Muscle layer of colon (tissue), 2 donors: ENCODE data around the gene RPL19.
"Not testable (repeated sequence)": the region's sequence is repeated elsewhere in the genome, so short reads cannot be mapped to it uniquely, and the experiment has no call there.

ENCODE experiments used
- H3K27ac ChIP-seq: one replicate; pipeline ENCODE4 v1.7.0; 2013; ENCODE audit warnings: low read depth, mild to moderate bottlenecking, low read length, moderate library complexity
- H3K27me3 ChIP-seq, 2 donors: one replicate each; pipeline ENCODE4 v1.7.0; 2013; ENCODE audit warnings: low read length in 2 of 2, mild to moderate bottlenecking in 2 of 2; ENCODE audit not compliant: insufficient read depth in 2 of 2, control insufficient read depth in 1 of 2
- H3K36me3 ChIP-seq: one replicate; pipeline ENCODE4 v1.7.0; 2013; ENCODE audit warnings: mild to moderate bottlenecking, low read length; ENCODE audit not compliant: insufficient read depth
- H3K4me1 ChIP-seq: one replicate; pipeline ENCODE4 v1.7.0; 2013; ENCODE audit warnings: mild to moderate bottlenecking, low read length; ENCODE audit not compliant: insufficient read depth
- H3K4me3 ChIP-seq, 2 donors: one replicate each; pipeline ENCODE4 v1.7.0; 2013; ENCODE audit warnings: low read length in 2 of 2, low read depth in 1 of 2, mild to moderate bottlenecking in 1 of 2, moderate library complexity in 1 of 2
- H3K9ac ChIP-seq: one replicate; pipeline ENCODE4 v1.7.0; 2013; ENCODE audit warnings: low read length
- H3K9me3 ChIP-seq: one replicate; pipeline ENCODE4 v1.7.0; 2013; ENCODE audit warnings: mild to moderate bottlenecking, low read length
- donor health status: abdominal sarcoma.
- donor health status: Adenocarcinoma of cecum.

The RPL19 gene

GRCh38 chr17:39165178-39165840, 34.8 kb upstream of the RPL19 start:
- Histone ChIP-seq H3K4me1 (peaks cover 5% of the 10 kb centered on the region), H3K9me3 (no peaks in the 10 kb centered on the region), H3K4me3 (peak overlapping the region; percentile 9 to 94), H3K27ac (peak overlapping the region; percentile 41), H3K27me3 (no peaks in the 10 kb centered on the region), H3K36me3 (no peaks in the 10 kb centered on the region), H3K9ac (peak overlapping the region; percentile 87)

GRCh38 chr17:39165841-39166349, 34.2 kb upstream of the RPL19 start, which contains the start of gene ARL5C:
TSS of gene ARL5C (minus strand) at chr17:39166161. CDS start at chr17:39165760, 401 bp downstream.
- Histone ChIP-seq H3K9ac (peak within 1 kb of the TSS; percentile 87), H3K36me3 (no peaks in the 10 kb centered on the region), H3K27me3 (no peaks in the 10 kb centered on the region), H3K9me3 (no peaks in the 10 kb centered on the region), H3K27ac (peak within 1 kb of the TSS; percentile 41), H3K4me1 (peaks cover 5% of the 10 kb centered on the region), H3K4me3 (peak within 1 kb of the TSS; percentile 9 to 94)

- Histone ChIP-seq H3K27me3 (no peaks in the 10 kb centered on the region), H3K27ac (no peak overlapping the region), H3K36me3 (no peaks in the 10 kb centered on the region), H3K4me3 (no peak overlapping the region), H3K9ac (no peak overlapping the region), H3K9me3 (no peaks in the 10 kb centered on the region), H3K4me1 (peaks cover 5% of the 10 kb centered on the region)
Measured at GRCh38 chr17:39166437-39167335, 33.4 kb upstream of the RPL19 start.

DNA sequence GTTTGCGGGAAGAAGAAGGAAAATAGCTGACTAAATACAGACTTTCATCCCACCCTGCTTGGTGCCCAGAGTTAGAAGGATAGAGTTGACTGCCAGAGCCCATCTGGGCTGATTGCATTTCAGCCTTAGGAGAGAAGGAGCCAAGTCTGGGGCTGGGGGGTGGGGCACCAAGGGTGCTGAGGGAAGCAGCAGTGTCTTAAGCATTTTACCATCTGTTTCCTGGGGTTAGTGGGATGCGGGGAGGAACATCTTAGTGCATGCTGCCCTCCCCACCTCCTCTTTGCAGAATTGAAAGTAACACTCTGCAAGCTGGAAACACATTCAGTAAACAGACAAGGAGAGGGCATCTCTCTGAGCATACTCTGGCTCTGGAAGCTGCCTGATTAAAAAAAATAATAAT, 32.6 kb upstream of the RPL19 start:
- H3K36me3 ChIP-seq = no peaks in the 10 kb centered on the region
- no peaks in the 10 kb centered on the region for H3K27me3 ChIP-seq
- no peak overlapping the region for H3K4me3 ChIP-seq
- peaks cover 5% of the 10 kb centered on the region for H3K4me1 ChIP-seq
- H3K9ac ChIP-seq = no peak overlapping the region
- H3K27ac ChIP-seq = no peak overlapping the region
- no peaks in the 10 kb centered on the region for H3K9me3 ChIP-seq

GRCh38 chr17:39168503-39168902, 31.6 kb upstream of the RPL19 start:
- not testable (repeated sequence) for H3K4me3 ChIP-seq, H3K27ac ChIP-seq, H3K4me1 ChIP-seq, H3K36me3 ChIP-seq, H3K9ac ChIP-seq, H3K9me3 ChIP-seq, H3K27me3 ChIP-seq

- H3K9ac ChIP-seq = no peak overlapping the region
- H3K9me3 ChIP-seq = no peaks in the 10 kb centered on the region
- H3K4me1 ChIP-seq = peaks cover 5% of the 10 kb centered on the region
- H3K36me3 ChIP-seq = no peaks in the 10 kb centered on the region
- no peaks in the 10 kb centered on the region for H3K27me3 ChIP-seq
- H3K4me3 ChIP-seq = no peak overlapping the region
- H3K27ac ChIP-seq = no peak overlapping the region
Measured at GRCh38 chr17:39169101-39169500, 31.0 kb upstream of the RPL19 start.

DNA sequence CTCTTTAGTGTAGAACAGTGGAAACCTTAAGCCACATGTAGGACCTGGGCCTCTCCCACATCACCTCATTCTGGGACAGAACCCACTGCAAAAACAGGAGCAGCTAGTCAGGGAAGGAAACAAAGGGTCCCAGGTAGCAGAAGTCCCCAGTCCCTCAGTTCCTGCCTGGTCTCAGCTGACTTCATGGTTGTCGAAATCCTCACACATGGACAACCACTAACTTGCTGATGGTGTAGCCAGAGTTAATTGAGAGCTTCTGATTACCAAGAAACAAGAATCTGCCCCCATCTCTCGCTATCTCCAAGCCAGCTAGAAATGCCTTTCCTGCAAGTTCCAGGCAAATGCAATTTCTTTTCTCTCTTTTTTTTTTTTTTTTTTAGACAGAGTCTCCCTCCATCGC, 30.6 kb upstream of the RPL19 start:
- Histone ChIP-seq H3K4me1 (peaks cover 5% of the 10 kb centered on the region), H3K27ac (no peak overlapping the region), H3K4me3 (no peak overlapping the region), H3K9me3 (no peaks in the 10 kb centered on the region), H3K36me3 (no peaks in the 10 kb centered on the region), H3K9ac (no peak overlapping the region), H3K27me3 (no peaks in the 10 kb centered on the region)

DNA sequence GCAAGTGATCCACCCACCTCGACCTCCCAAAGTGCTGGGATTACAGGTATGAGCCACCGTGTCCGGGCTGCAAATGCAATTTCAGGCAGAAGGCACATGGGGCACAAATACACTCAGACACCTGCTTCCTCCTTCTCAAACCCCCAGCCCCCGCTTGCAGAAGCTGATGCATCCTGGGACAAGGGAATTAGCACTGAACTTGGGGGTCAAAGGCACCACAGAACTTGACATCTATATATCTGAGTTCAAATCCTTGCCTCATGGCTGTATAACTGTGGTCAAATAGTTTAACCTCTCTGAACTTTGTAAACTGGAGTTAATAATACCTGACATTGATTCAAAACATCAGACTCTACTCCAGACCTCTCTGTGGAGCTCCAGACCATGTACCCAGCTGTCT, 30.0 kb upstream of the RPL19 start:
- Histone ChIP-seq H3K9ac (no peak overlapping the region), H3K9me3 (no peaks in the 10 kb centered on the region), H3K27me3 (no peaks in the 10 kb centered on the region), H3K27ac (no peak overlapping the region), H3K4me3 (no peak overlapping the region), H3K36me3 (no peaks in the 10 kb centered on the region), H3K4me1 (peaks cover 5% of the 10 kb centered on the region)

- no peaks in the 10 kb centered on the region for H3K27me3 ChIP-seq
- no peaks in the 10 kb centered on the region for H3K36me3 ChIP-seq
- H3K27ac ChIP-seq = no peak overlapping the region
- H3K9ac ChIP-seq = no peak overlapping the region
- H3K4me1 ChIP-seq = peaks cover 5% of the 10 kb centered on the region
- no peaks in the 10 kb centered on the region for H3K9me3 ChIP-seq
- H3K4me3 ChIP-seq = no peak overlapping the region
Measured at GRCh38 chr17:39170558-39170957, 29.5 kb upstream of the RPL19 start.

GRCh38 chr17:39171933-39172332, 28.1 kb upstream of the RPL19 start:
- Histone ChIP-seq H3K27ac (no peak overlapping the region), H3K4me3 (no peak overlapping the region), H3K4me1 (peaks cover 3% of the 10 kb centered on the region), H3K9me3 (no peaks in the 10 kb centered on the region), H3K36me3 (peaks cover 4% of the 10 kb centered on the region), H3K9ac (no peak overlapping the region), H3K27me3 (no peaks in the 10 kb centered on the region)

- H3K4me3 ChIP-seq = no peak overlapping the region
- no peak overlapping the region for H3K9ac ChIP-seq
- H3K4me1 ChIP-seq = no peaks in the 10 kb centered on the region
- H3K27ac ChIP-seq = no peak overlapping the region
- H3K27me3 ChIP-seq = no peaks in the 10 kb centered on the region
- peaks cover 4% of the 10 kb centered on the region for H3K36me3 ChIP-seq
- no peaks in the 10 kb centered on the region for H3K9me3 ChIP-seq
Measured at GRCh38 chr17:39173080-39173479, 27.0 kb upstream of the RPL19 start.
